ENCODE measurements around the gene BRINP1. TPM values are rescaled to one million over a fixed set of nuclear protein-coding genes. Genes with fewer than 3 reads are reported as not detected.

BRINP1 gene
- total RNA-seq, 1 donor from 2014 or later, result 14.0 TPM

DNA sequence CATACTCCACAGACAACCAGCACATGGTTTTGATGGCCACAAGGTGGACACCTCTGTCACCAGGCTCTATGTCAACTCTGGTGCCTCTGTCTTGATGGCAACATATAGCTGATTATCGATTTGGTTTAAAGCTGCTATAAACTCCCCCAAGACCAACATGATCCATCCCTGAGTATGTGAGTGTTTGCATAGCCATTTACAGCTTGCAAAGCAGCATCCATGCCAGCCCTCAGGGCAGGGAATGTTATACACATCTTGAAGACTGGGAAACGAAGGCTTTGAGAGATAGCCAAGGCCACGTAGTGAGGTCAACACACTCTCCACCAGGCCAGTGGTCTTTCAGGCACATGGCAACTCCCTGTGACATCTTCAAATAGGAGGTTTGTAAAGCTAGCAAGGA, 40.3 kb upstream of the BRINP1 start:
- no peaks in the 10 kb centered on the region for H3K9me3 Mint-ChIP-seq (ENCODE audit: unreplicated experiment)
- H3K36me3 Mint-ChIP-seq (ENCODE audit: unreplicated experiment), result peaks cover 7% of the 10 kb centered on the region
- H3K27me3 Mint-ChIP-seq (ENCODE audit: unreplicated experiment), result no peaks in the 10 kb centered on the region
- H3K27ac Mint-ChIP-seq (ENCODE audit: unreplicated experiment), result no peak overlapping the region
- no peak overlapping the region for H3K4me3 Mint-ChIP-seq (ENCODE audit: unreplicated experiment)
- no peak for DNase-seq
- TF ChIP-seq, protein P1, sequence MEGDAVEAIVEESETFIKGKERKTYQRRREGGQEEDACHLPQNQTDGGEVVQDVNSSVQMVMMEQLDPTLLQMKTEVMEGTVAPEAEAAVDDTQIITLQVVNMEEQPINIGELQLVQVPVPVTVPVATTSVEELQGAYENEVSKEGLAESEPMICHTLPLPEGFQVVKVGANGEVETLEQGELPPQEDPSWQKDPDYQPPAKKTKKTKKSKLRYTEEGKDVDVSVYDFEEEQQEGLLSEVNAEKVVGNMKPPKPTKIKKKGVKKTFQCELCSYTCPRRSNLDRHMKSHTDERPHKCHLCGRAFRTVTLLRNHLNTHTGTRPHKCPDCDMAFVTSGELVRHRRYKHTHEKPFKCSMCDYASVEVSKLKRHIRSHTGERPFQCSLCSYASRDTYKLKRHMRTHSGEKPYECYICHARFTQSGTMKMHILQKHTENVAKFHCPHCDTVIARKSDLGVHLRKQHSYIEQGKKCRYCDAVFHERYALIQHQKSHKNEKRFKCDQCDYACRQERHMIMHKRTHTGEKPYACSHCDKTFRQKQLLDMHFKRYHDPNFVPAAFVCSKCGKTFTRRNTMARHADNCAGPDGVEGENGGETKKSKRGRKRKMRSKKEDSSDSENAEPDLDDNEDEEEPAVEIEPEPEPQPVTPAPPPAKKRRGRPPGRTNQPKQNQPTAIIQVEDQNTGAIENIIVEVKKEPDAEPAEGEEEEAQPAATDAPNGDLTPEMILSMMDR (IDR thresholded peaks at IDR 0.05; ENCODE audit: partially characterized antibody, unreplicated experiment), result no peak
- no peaks in the 10 kb centered on the region for H3K4me1 Mint-ChIP-seq (ENCODE audit: low read depth, unreplicated experiment)

DNA sequence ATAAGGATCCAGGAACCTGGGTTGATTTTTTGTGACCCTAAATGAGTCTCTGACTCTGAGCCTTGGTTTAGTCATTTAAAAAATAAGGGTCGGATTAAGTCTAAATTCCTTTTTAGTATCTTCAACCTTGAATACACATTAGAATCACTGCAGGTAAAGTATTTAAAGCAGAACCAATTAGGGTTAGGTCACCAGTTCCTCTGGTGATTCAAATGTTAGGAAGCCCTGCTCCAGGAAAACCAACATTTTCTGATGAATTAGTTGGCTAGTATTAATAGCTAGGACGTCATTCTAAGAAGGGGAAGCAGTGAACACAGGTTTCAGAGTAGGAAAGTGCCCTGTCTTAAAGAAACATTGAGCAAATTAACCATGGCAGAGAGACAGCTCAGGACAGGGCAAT, 31.4 kb upstream of the BRINP1 start:
- Mint-ChIP-seq H3K27me3 (ENCODE audit: unreplicated experiment) (no peaks in the 10 kb centered on the region), H3K4me3 (ENCODE audit: unreplicated experiment) (no peak overlapping the region), H3K27ac (ENCODE audit: unreplicated experiment) (no peak overlapping the region), H3K36me3 (ENCODE audit: unreplicated experiment) (no peaks in the 10 kb centered on the region), H3K4me1 (ENCODE audit: low read depth, unreplicated experiment) (no peaks in the 10 kb centered on the region), H3K9me3 (ENCODE audit: unreplicated experiment) (no peaks in the 10 kb centered on the region)
- no peak for DNase-seq
- TF ChIP-seq, protein P1 (IDR thresholded peaks at IDR 0.05; ENCODE audit: partially characterized antibody, unreplicated experiment), result no peak

DNA sequence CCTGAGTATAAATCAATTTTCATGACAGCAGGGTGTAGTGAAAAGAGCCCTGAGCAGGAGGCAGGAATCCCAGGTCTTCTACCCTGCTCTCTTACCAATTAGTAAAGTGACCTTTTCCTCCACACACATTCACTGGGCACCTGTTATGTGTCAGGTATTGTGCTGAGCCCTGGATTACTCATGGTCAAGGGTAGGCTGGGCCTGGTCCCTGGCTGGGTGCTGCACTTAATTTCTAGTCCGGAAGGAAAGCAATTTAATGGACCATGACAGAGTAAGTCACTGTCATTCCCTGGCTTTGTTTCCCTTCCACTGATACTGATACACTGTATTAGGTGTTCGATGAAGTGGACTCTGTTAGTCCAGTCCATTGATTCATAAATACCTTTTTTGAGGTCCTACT, 29.1 kb upstream of the BRINP1 start:
- Mint-ChIP-seq H3K4me1 (ENCODE audit: low read depth, unreplicated experiment) (no peaks in the 10 kb centered on the region), H3K4me3 (ENCODE audit: unreplicated experiment) (no peak overlapping the region), H3K9me3 (ENCODE audit: unreplicated experiment) (no peaks in the 10 kb centered on the region), H3K27ac (ENCODE audit: unreplicated experiment) (no peak overlapping the region), H3K36me3 (ENCODE audit: unreplicated experiment) (no peaks in the 10 kb centered on the region), H3K27me3 (ENCODE audit: unreplicated experiment) (no peaks in the 10 kb centered on the region)
- no peak for DNase-seq
- TF ChIP-seq, protein P1 (IDR thresholded peaks at IDR 0.05; ENCODE audit: partially characterized antibody, unreplicated experiment), result no peak

DNA sequence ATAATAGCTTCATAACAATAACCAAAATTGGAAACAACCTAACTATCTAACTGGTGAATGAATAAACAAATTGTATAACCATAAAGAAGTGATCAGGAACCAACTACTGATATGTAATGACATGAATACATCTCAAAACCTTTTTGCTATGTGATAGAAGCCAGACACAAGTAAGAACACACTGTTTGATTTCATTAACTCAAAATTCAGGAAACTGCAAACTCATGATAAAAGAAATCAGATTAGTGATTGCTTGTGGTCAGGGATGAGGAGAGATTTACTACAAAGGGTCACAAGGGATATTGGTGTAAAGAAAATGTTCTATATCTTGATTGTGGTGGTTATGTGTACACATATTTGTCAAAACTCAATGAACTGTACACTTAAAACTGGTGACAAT, 22.6 kb upstream of the BRINP1 start:
- Mint-ChIP-seq H3K4me1 (ENCODE audit: low read depth, unreplicated experiment) (no peaks in the 10 kb centered on the region), H3K9me3 (ENCODE audit: unreplicated experiment) (no peaks in the 10 kb centered on the region), H3K4me3 (ENCODE audit: unreplicated experiment) (no peak overlapping the region), H3K27me3 (ENCODE audit: unreplicated experiment) (no peaks in the 10 kb centered on the region), H3K27ac (ENCODE audit: unreplicated experiment) (no peak overlapping the region), H3K36me3 (ENCODE audit: unreplicated experiment) (no peaks in the 10 kb centered on the region)
- no peak for DNase-seq
- TF ChIP-seq, protein P1 (IDR thresholded peaks at IDR 0.05; ENCODE audit: partially characterized antibody, unreplicated experiment), result no peak

DNA sequence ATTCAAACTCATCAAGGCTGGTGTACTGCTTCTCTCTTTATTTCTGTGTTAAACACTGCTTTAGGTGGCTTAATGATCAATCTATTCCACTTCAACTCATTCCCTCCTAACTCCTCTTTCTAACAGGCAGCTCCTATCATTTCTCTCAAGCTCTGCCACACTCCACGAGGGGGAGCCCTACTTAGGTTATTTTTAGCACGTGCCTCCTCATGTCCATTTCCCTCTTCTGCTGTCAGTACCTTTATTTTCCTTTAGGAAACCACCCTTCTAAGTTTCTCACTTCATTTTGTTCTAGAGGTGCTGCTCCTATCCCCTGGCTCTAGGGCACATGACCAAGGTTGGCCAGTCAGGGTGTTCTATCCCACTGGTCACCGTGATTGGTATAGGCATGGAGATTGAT, 6.7 kb upstream of the BRINP1 start:
- peaks cover 6% of the 10 kb centered on the region for H3K27me3 Mint-ChIP-seq (ENCODE audit: unreplicated experiment)
- H3K36me3 Mint-ChIP-seq (ENCODE audit: unreplicated experiment), result no peaks in the 10 kb centered on the region
- H3K4me3 Mint-ChIP-seq (ENCODE audit: unreplicated experiment), result no peak overlapping the region
- TF ChIP-seq, protein P1 (IDR thresholded peaks at IDR 0.05; ENCODE audit: partially characterized antibody, unreplicated experiment), result peak; percentile 65
- H3K27ac Mint-ChIP-seq (ENCODE audit: unreplicated experiment), result no peak overlapping the region
- H3K9me3 Mint-ChIP-seq (ENCODE audit: unreplicated experiment), result no peaks in the 10 kb centered on the region
- DNase-seq, result peak; percentile 69
- H3K4me1 Mint-ChIP-seq (ENCODE audit: low read depth, unreplicated experiment), result peaks cover 2% of the 10 kb centered on the region
